OCI-M2 (cell line): ENCODE results near the gene KDM3A.

Experiments
- DNase-seq: peaks from one replicate; lab custom pipeline; 2025; ENCODE audit not compliant: unreplicated experiment; lab: John Stamatoyannopoulos, UW

Gene KDM3A

GRCh38 chr2:86434290-86434689 lies 6.9 kb upstream of the KDM3A start:
- DNase-seq: no peak

DNA sequence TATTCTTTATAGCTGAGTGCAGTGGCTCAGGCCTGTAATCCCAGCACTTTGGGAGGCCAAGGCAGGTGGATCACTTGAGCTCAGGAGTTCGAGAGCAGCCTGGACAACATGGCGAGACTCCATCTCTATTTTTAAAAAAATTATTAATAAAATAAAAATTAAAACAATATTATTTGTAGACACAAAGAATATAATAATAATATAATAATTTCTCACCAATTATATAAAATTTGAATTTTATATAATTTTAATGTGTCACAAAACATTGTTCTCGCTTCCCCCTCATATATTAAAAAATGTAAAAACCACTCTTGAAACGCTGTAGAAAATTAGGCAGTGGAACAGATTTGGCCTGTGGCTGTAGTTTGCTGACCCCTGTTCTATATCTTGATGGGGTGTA lies 5.6 kb upstream of the KDM3A start:
- no peak for DNase-seq

DNA sequence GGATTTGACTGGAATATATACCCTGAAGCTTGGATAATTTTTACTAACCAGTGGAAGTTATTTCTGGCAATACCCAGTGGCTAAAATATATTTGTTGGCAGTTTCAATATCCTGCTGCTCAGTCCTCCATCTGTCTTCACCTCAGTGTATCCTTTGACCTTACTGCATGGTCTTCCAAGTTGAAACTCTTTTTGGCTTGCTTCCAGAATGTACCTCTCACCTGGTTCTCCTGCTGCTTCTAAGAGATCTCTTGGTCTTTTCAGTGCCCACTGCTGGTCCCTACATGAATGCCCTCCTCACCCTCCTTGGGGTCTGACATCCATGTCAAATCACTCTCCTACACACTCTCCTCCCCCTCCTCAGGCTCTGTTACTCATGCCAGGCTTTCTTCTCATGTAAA lies 4.8 kb upstream of the KDM3A start:
- DNase-seq: no peak

DNA sequence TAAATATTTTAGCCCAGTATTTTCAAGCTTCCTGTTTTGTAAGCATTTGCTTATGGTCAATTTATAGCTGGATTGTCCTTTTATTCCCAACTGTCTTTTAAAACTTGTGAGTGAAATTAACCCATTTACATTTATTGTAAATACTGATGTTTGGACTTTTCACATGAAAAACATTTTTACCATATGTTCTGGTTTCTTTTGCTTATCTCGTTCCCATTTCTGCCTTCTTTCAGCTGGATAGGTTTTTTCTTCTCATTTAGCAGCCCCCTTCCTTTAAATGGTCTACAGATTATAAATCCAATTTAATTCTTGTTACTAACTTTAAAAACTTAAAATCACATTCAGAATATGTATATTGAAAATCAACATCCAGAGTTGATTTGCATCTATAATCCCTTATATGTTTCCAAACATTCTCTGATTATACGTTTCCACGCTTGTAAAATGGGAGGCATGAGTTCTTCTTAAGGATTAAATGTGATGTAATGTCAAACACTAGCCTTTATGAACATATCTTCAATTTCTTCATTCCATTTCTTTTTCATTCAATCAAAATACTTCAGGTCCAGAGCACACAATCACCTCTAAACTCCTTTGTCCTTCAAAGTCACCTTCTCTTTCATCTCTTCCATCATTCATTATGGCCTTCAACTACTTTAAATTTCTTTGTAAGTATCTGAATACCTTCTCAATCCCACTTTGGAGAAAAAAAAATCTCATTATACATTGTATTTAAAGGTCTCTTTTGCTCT lies 1.1 kb upstream of the KDM3A start:
- DNase-seq: no peak

DNA sequence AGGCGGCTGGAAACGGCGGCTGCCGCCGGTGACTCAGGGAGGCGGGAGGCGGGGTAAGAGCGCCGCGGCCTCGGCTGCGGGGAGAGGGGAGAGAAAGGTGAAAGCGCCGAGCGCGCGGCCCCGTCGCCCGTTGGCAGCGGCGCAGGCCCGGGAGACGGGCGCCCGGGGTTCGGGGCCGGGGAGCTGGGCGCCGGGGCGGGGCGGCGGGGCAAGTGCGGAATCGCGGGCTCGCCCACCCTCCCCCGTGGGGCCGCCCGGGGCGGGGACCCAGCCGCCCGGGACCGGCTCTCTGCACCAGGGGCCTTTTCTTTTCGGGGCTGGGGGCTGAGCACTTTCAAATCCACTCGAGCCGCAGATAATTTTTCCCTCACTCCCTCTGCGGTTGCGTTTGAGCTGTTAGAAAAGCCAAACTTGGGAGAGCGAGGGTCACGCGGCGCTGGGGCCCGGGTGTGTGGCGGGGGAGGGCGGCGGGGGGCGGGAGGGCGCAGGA lies 266 bp downstream of the KDM3A start:
- DNase-seq: no peak

GRCh38 chr2:86441882-86442641 lies 891 bp downstream of the KDM3A start:
- DNase-seq: no peak

- no peak for DNase-seq
Measured at GRCh38 chr2:86442642-86443005, 1.5 kb downstream of the KDM3A start.

GRCh38 chr2:86443631-86444350 lies 2.6 kb downstream of the KDM3A start:
- no peak for DNase-seq

DNA sequence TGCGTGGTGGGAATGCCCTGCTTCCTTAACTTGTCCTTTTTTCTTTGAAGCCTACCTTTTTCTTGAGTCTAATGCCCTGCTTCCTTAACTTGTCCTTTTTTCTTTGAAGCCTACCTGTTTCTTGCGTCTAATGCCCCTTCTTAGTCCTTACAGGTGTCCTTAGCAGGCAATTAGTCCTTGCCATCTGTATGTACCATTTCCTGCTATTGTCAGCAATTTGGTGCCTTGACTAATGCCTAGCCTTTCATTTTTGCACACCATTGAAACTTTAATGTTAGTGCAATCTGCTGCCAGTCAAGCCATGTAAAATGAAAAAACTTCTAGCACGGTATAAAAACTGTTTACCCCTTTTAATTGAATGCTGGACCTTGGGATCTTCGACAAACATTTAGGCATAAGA lies 4.3 kb downstream of the KDM3A start:
- DNase-seq: no peak

GRCh38 chr2:86446060-86446459 lies 4.9 kb downstream of the KDM3A start:
- DNase-seq: no peak

- no peak for DNase-seq
Measured at GRCh38 chr2:86453836-86454235, 12.7 kb downstream of the KDM3A start.

- DNase-seq: no peak
Measured at GRCh38 chr2:86454238-86454637, 13.1 kb downstream of the KDM3A start.

GRCh38 chr2:86455181-86455580 lies 14.0 kb downstream of the KDM3A start:
- DNase-seq: no peak

- no peak for DNase-seq
Measured at GRCh38 chr2:86461042-86461743, 20.0 kb downstream of the KDM3A start.

- no peak for DNase-seq
Measured at GRCh38 chr2:86464652-86465051, 23.5 kb downstream of the KDM3A start.

DNA sequence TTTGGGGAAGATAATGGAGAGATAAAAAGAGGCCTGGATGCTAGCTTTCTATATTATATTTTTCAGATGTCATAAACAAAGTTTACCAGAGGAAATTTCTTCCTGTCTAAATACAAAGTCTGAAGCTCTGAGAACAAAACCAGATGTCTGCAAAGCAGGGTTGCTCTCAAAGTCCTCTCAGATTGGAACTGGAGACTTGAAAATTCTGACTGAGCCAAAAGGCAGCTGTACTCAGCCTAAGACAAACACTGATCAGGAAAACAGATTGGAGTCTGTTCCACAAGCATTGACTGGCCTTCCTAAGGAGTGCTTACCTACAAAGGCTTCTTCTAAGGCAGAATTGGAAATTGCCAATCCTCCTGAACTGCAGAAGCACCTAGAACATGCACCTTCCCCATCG lies 25.1 kb downstream of the KDM3A start:
- no peak for DNase-seq

GRCh38 chr2:86468162-86469033 lies 27.2 kb downstream of the KDM3A start:
- DNase-seq: no peak

DNA sequence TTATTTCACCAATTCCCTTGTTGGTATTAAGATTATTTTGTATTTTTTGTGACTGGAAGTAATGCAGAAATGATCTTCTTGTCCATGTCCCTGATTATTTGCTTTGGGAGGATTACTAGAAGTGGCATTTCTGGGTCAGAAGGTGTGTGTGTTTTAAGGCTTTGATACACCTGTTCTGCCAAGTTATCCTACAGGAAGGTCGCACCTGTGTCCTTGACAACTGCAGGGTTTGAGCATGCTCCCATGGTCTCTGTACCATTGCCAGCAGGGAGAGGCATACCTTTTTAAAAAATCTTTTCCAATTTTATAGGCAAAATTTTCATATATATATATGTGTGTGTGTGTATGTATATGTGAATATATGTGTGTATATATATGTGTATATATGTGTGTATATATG lies 29.7 kb downstream of the KDM3A start:
- DNase-seq: no peak

GRCh38 chr2:86471637-86472036 lies 30.5 kb downstream of the KDM3A start:
- no peak for DNase-seq

- no peak for DNase-seq
Measured at GRCh38 chr2:86476092-86476491, 34.9 kb downstream of the KDM3A start.
